Adrenal gland (tissue), 5 donors: ENCODE results near the gene HBP1.

Experiments
- POLR2A ChIP-seq, 2 donors: fragments of 450-650 bp; IDR thresholded peaks; one replicate each; pipeline ENCODE4 v1.6.1; 2017; ENCODE audit warnings: antibody characterized with exemption in 2 of 2, mild to moderate bottlenecking in 2 of 2, moderate library complexity in 1 of 2
- TF ChIP-seq, protein P1 (sequence below), 6 experiments: fragments of 450-650 bp in 4 of 6; fragments of 200-600 bp in 2 of 6; sonication (generic) in 1 of 6; IDR thresholded peaks; 1 replicate in 5 of 6; 2 replicates in 1 of 6; pipeline versions ENCODE4 v1.5.1 to v1.8.0; 2016 to 2021; ENCODE audit warnings: antibody characterized with exemption in 6 of 6, mild to moderate bottlenecking in 2 of 6, moderate library complexity in 1 of 6
- donor health status: DM: no; HTN: no; CAD: no.

DNA sequence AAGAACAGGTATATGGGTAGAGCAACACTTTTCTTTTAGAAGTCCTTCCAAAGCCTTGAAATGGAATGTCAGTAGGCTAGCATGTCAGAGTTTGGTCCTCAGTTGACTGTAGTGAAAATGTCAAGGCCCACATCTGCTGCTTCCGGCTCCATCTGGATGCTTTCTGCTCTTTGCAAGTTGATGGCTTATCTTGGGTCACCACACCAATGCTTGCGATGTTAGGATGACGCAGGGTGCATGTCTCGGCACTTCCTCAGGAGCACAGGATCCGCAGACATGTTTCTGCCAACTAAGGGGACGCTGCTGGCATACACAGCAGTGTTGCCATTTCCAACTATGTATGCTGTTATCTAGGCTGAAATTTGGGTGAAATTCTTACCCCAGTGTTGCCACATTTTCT, 14.0 kb upstream of the HBP1 start:
- TF ChIP-seq, protein P1, sequence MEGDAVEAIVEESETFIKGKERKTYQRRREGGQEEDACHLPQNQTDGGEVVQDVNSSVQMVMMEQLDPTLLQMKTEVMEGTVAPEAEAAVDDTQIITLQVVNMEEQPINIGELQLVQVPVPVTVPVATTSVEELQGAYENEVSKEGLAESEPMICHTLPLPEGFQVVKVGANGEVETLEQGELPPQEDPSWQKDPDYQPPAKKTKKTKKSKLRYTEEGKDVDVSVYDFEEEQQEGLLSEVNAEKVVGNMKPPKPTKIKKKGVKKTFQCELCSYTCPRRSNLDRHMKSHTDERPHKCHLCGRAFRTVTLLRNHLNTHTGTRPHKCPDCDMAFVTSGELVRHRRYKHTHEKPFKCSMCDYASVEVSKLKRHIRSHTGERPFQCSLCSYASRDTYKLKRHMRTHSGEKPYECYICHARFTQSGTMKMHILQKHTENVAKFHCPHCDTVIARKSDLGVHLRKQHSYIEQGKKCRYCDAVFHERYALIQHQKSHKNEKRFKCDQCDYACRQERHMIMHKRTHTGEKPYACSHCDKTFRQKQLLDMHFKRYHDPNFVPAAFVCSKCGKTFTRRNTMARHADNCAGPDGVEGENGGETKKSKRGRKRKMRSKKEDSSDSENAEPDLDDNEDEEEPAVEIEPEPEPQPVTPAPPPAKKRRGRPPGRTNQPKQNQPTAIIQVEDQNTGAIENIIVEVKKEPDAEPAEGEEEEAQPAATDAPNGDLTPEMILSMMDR (IDR thresholded peaks at IDR 0.05) = no peak
- no peak for TF ChIP-seq POLR2A (IDR thresholded peaks at IDR 0.05)
